ENCODE results near the gene CHIT1. TPM values are rescaled to one million over a fixed set of nuclear protein-coding genes. Genes with fewer than 3 reads are reported as not detected.

The CHIT1 gene
- total RNA-seq, 1 donor from 2014 or later: not detected

DNA sequence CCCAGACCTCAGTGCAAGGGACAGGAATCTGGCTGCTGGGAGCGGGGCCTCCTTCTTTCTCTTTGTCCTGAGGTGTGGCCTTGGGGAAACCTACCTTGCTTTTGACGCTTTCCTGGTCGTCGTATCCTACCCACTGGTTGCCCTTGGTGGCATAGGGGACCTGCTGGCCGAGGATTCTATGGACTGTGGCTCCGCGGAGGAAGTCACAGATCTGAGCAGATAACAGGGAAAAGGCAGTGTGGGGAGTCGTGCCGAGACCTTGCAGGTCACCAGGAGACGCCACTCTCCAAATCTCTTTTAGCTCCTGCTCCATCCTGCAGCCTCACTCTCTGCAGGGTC is 49.8 kb downstream of the CHIT1 start:
- Histone ChIP-seq H3K79me2 (ENCODE audit: insufficient read depth, low read length) (no peaks in the 10 kb centered on the region), H3K4me2 (ENCODE audit: low read length) (no peak overlapping the region), H3K36me3 (ENCODE audit: insufficient read depth, low read length) (no peaks in the 10 kb centered on the region), H3K9ac (ENCODE audit: low read length) (no peak overlapping the region), H3K27ac (ENCODE audit: low read depth, low read length) (no peak overlapping the region), H3K9me3 (ENCODE audit: insufficient read depth, low read depth, low read length) (no peaks in the 10 kb centered on the region), H3K27me3 (ENCODE audit: insufficient read depth, low read length) (no peaks in the 10 kb centered on the region), H3K4me1 (ENCODE audit: insufficient read depth, low read length) (peaks cover 14% of the 10 kb centered on the region), H3K4me3 (ENCODE audit: insufficient read depth, low read depth, low read length) (no peak overlapping the region), H4K20me1 (ENCODE audit: insufficient read depth, low read length) (no peaks in the 10 kb centered on the region), H2AFZ (ENCODE audit: low read depth, low read length) (no peak overlapping the region)
- H3K36me3 Mint-ChIP-seq (ENCODE audit: low read depth, unreplicated experiment): no peaks in the 10 kb centered on the region
- H3K9me3 Mint-ChIP-seq (ENCODE audit: unreplicated experiment): no peaks in the 10 kb centered on the region
- no peak for FAIRE-seq
- H3K27me3 Mint-ChIP-seq (ENCODE audit: low read depth, unreplicated experiment): peaks cover 23% of the 10 kb centered on the region
- DNase-seq (ENCODE audit: low read depth): no peak
- TF ChIP-seq EZH2 (IDR thresholded peaks at IDR 0.05; ENCODE audit: insufficient read depth, low read length) (no peak), CTCF (IDR thresholded peaks at IDR 0.05; ENCODE audit: insufficient read depth, low read depth, low read length) (no peak)
- no peak overlapping the region for H3K4me3 Mint-ChIP-seq (ENCODE audit: unreplicated experiment)
- H3K27ac Mint-ChIP-seq (ENCODE audit: unreplicated experiment): no peak overlapping the region
- peaks cover 20% of the 10 kb centered on the region for H3K4me1 Mint-ChIP-seq (ENCODE audit: low read depth, unreplicated experiment)

- Histone ChIP-seq H4K20me1 (ENCODE audit: insufficient read depth, low read length) (no peaks in the 10 kb centered on the region), H3K4me1 (ENCODE audit: insufficient read depth, low read length) (peaks cover 14% of the 10 kb centered on the region), H3K4me3 (ENCODE audit: insufficient read depth, low read depth, low read length) (no peak overlapping the region), H3K27me3 (ENCODE audit: insufficient read depth, low read length) (no peaks in the 10 kb centered on the region), H2AFZ (ENCODE audit: low read depth, low read length) (no peak overlapping the region), H3K79me2 (ENCODE audit: insufficient read depth, low read length) (no peaks in the 10 kb centered on the region), H3K36me3 (ENCODE audit: insufficient read depth, low read length) (no peaks in the 10 kb centered on the region), H3K9ac (ENCODE audit: low read length) (no peak overlapping the region), H3K27ac (ENCODE audit: low read depth, low read length) (no peak overlapping the region), H3K4me2 (ENCODE audit: low read length) (no peak overlapping the region), H3K9me3 (ENCODE audit: insufficient read depth, low read depth, low read length) (no peaks in the 10 kb centered on the region)
- H3K27ac Mint-ChIP-seq (ENCODE audit: unreplicated experiment): no peak overlapping the region
- TF ChIP-seq CTCF (IDR thresholded peaks at IDR 0.05; ENCODE audit: insufficient read depth, low read depth, low read length) (no peak), EZH2 (IDR thresholded peaks at IDR 0.05; ENCODE audit: insufficient read depth, low read length) (no peak)
- H3K9me3 Mint-ChIP-seq (ENCODE audit: unreplicated experiment): no peaks in the 10 kb centered on the region
- FAIRE-seq: no peak
- H3K36me3 Mint-ChIP-seq (ENCODE audit: low read depth, unreplicated experiment): no peaks in the 10 kb centered on the region
- peaks cover 23% of the 10 kb centered on the region for H3K27me3 Mint-ChIP-seq (ENCODE audit: low read depth, unreplicated experiment)
- peaks cover 20% of the 10 kb centered on the region for H3K4me1 Mint-ChIP-seq (ENCODE audit: low read depth, unreplicated experiment)
- no peak overlapping the region for H3K4me3 Mint-ChIP-seq (ENCODE audit: unreplicated experiment)
- no peak for DNase-seq (ENCODE audit: low read depth)
Observed at GRCh38 chr1:203178821-203179666, 50.4 kb downstream of the CHIT1 start.

GRCh38 chr1:203178083-203178482 is 51.4 kb downstream of the CHIT1 start:
- no peaks in the 10 kb centered on the region for H3K36me3 Mint-ChIP-seq (ENCODE audit: low read depth, unreplicated experiment)
- peaks cover 22% of the 10 kb centered on the region for H3K27me3 Mint-ChIP-seq (ENCODE audit: low read depth, unreplicated experiment)
- DNase-seq (ENCODE audit: low read depth) (no peak), FAIRE-seq (no peak)
- H2AFZ ChIP-seq (ENCODE audit: low read depth, low read length): peak overlapping the region; percentile 3
- peak overlapping the region; percentile 61 for H3K4me2 ChIP-seq (ENCODE audit: low read length)
- H3K27ac Mint-ChIP-seq (ENCODE audit: unreplicated experiment): peak overlapping the region; percentile 75
- peaks cover 20% of the 10 kb centered on the region for H3K4me1 Mint-ChIP-seq (ENCODE audit: low read depth, unreplicated experiment)
- no peak overlapping the region for H3K9ac ChIP-seq (ENCODE audit: low read length)
- no peaks in the 10 kb centered on the region for H3K9me3 ChIP-seq (ENCODE audit: insufficient read depth, low read depth, low read length)
- no peak overlapping the region for H3K4me3 ChIP-seq (ENCODE audit: insufficient read depth, low read depth, low read length)
- no peaks in the 10 kb centered on the region for H3K36me3 ChIP-seq (ENCODE audit: insufficient read depth, low read length)
- no peak for TF ChIP-seq EZH2 (IDR thresholded peaks at IDR 0.05; ENCODE audit: insufficient read depth, low read length)
- peaks cover 14% of the 10 kb centered on the region for H3K4me1 ChIP-seq (ENCODE audit: insufficient read depth, low read length)
- no peaks in the 10 kb centered on the region for H3K79me2 ChIP-seq (ENCODE audit: insufficient read depth, low read length)
- H3K27me3 ChIP-seq (ENCODE audit: insufficient read depth, low read length): no peaks in the 10 kb centered on the region
- H3K27ac ChIP-seq (ENCODE audit: low read depth, low read length): no peak overlapping the region
- H3K4me3 Mint-ChIP-seq (ENCODE audit: unreplicated experiment): no peak overlapping the region
- no peaks in the 10 kb centered on the region for H4K20me1 ChIP-seq (ENCODE audit: insufficient read depth, low read length)
- H3K9me3 Mint-ChIP-seq (ENCODE audit: unreplicated experiment): no peaks in the 10 kb centered on the region

All from astrocyte (in vitro differentiated cells and primary cell).